Measurements from ENCODE around the gene DNAH17.

The DNAH17 gene

GRCh38 chr17:78426293-78426879 lies 150.8 kb downstream of the DNAH17 start:
- no peak for DNase-seq

GRCh38 chr17:78425429-78425828 lies 151.8 kb downstream of the DNAH17 start:
- DNase-seq: no peak

- DNase-seq: no peak
Measured at GRCh38 chr17:78423961-78424675, 153.1 kb downstream of the DNAH17 start.

- DNase-seq: no peak
Measured at GRCh38 chr17:78422872-78423588, 154.2 kb downstream of the DNAH17 start.

- DNase-seq: no peak
Measured at GRCh38 chr17:78422267-78422605, 155.0 kb downstream of the DNAH17 start.

GRCh38 chr17:78421534-78422266 lies 155.5 kb downstream of the DNAH17 start:
- DNase-seq: peak; percentile 30

- no peak for DNase-seq
Measured at GRCh38 chr17:78421084-78421533, 156.1 kb downstream of the DNAH17 start.

- DNase-seq: no peak
Measured at GRCh38 chr17:78419970-78420815, 157.0 kb downstream of the DNAH17 start.

GRCh38 chr17:78418326-78419026 lies 158.7 kb downstream of the DNAH17 start:
- DNase-seq: no peak

GRCh38 chr17:78417531-78417909 lies 159.7 kb downstream of the DNAH17 start:
- DNase-seq: no peak

GRCh38 chr17:78416791-78417530 lies 160.2 kb downstream of the DNAH17 start:
- DNase-seq: no peak

GRCh38 chr17:78415821-78416711 lies 161.1 kb downstream of the DNAH17 start:
- DNase-seq: no peak

- DNase-seq: no peak
Measured at GRCh38 chr17:78414178-78415162, 162.7 kb downstream of the DNAH17 start.

GRCh38 chr17:78412403-78412802 lies 164.8 kb downstream of the DNAH17 start:
- no peak for DNase-seq

GRCh38 chr17:78411241-78411857 lies 165.8 kb downstream of the DNAH17 start:
- no peak for DNase-seq

- peak; percentile 88 for DNase-seq
Measured at GRCh38 chr17:78409191-78409928, 167.8 kb downstream of the DNAH17 start.

GRCh38 chr17:78408476-78409050 lies 168.6 kb downstream of the DNAH17 start:
- peak; percentile 15 for DNase-seq
